Endometrial microvascular endothelial cells (primary cell): ENCODE results near the gene ZRANB1. TPM values are rescaled to one million over a fixed set of nuclear protein-coding genes. Genes with fewer than 3 reads are reported as not detected.

Source experiments
- in situ Hi-C: cut with HindIII; loops from 2 replicates; pipeline ENCODE4 v1.10.0; 2017; ENCODE audit warnings: low sequenced_read_pairs, low pct_unique_long_range_greater_than_20kb; ENCODE audit errors: inconsistent ontology term
- total RNA-seq: library from RNA; depleted of rRNA; stranded (reverse); fragments of >200 nt; gene quantifications from one replicate; pipeline ENCODE4 v1.2.3, GENCODE V29; 2015; ENCODE audit errors: inconsistent ontology term

ZRANB1 gene
- total RNA-seq, 1 donor from 2014 or later, result 10.9 TPM

DNA sequence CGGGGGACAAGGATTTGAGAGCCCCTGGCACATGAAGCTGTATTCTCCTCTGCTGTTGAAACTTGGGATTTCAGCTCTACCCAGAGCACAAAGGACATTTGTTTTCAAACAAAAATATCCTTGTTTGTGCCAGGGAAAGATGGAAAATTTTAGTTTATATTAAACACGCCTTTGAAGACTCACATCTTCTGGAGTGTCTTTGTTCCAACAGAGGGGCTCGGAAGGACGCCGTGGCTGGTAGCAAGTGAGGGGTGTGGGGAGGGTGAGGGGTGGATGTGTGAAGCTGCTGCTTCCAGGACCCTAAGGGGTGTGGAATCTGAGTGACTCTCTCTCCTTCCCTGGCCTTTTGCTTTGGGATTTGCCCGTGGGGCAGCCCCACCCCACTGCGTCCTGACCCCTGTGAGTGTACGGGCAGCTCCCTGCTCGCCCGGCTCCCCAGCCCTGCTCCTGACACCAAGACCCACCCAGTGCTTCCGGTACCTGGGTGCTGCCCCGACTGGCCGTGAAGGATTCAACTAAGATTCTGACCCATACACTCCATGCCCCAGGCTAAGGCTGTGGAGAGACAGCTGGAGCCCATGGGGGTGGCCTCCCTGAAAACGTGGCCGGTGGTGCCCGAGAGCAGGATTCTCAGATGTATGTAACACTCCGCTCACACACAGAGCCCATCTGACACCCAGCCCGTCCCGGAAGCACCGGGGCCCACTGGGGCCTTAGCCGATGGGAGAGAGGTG is 59.6 kb downstream of the ZRANB1 start:
- in situ Hi-C loops, result no loop called here

DNA sequence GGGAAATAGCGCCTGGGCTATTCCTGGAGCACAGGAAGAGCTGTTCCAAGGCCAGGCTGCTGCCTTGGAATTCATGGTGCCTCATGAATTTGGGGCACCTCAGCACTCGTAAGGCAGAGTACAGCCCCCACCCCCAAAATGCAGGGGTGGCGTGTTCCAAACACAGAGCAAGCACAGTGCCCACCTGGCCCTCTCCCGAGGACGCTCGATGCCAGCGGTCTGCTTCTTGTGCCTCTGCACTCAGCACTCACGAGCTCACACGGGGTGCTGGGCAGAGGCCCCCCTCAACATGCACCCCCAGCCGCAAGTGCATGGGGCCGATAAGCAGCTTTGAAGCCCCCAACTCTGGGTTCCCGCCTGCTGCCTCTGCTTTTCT is 60.1 kb downstream of the ZRANB1 start:
- in situ Hi-C loops, result no loop called here

DNA sequence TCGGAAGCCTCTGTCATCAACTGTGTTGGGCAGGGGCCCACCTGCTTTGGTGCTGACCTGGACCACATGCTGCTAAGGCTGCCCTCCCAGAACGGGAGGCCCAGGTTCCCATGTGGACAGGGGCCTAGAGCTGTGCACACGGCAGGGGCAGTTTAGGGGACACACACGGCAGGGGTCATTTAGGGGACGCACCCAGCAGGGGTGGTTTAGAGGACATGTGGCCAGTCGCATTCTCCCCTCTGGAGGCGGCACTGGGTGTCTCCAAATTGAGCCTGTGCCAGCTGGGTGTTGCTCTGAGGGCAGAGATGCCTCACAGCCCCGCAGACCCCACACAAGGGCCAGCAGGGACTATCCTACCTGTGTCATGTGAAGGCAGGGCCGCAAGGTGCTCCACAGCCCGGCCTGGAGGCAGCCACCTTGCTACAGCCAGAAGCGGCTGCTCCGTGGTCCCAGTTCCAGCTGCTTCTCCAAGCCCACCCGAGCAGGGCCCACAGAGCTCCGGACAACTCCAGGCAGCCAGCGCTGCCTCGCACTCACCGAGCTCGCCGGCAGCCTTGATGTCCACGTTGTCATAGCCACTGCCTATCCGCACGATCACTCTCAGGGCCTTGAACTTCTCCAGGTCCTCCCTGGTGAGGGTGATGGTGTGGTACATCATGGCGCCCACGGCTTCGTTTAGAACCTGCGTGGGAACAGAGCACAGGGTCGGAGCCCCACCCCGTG is 60.7 kb downstream of the ZRANB1 start:
- in situ Hi-C loops, result no loop called here

DNA sequence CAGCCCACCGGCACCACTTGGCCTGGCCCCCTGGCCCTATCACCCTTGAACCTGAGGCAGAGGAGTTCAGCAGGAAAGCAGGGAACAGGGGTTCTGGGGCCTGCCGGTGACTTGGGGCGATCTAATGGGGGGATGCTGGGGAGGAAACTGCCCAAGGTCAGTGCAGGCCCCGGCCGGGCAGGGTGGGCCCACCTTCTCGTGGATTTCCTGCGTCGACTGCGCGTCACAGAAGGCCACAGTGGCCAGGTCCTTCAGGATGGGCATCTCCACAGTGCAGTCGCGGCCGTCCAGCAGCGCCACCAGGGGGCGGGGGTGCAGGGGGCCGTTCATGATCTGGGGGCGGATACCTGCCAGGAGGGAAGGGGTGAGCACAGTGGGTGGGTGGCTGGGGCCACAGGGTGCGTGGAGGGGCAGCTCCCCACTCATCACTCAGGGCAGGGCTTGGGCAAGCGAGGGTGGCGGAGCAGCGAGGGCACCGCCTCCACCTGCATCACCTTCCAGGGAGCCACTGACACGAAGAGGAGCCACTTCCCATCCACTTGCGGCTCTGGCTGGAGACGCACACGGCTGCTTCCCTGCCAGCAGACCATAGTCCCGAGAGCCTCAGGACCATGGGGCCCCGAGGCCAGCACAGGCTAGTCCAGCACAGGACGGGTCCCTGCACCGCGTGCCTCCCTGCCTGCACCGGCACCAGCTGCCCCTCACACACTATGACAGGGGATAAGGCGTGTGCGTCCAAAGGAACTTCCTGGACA is 61.4 kb downstream of the ZRANB1 start:
- in situ Hi-C loops, result no loop called here

DNA sequence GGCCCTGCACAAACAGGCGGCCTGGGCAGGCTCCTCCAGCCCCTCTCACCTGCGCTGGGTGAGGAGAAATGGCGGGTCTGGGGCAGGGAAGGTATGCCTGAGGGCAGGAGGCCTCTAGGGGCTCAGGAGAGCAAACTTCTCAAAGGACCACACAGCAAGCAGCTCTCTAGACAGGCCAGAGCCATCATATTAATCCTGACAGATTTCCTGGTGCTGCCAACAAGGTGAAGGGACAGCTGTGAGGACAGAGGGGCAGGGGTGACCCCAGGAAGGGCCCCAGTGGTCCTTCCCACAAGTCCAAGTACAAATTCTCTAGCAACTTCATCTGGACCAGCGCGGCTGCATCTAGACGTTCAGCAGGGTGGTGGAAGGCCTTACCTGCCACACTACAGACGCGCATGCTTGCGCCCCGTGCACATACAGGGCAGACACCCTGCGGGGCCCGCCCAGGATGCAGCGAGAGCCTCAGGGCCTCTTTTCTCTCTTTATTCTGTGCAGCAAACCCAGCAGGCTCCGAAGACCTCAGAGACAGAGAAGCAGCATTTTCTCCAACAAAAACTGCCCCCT is 62.1 kb downstream of the ZRANB1 start:
- in situ Hi-C loops, result no loop called here

DNA sequence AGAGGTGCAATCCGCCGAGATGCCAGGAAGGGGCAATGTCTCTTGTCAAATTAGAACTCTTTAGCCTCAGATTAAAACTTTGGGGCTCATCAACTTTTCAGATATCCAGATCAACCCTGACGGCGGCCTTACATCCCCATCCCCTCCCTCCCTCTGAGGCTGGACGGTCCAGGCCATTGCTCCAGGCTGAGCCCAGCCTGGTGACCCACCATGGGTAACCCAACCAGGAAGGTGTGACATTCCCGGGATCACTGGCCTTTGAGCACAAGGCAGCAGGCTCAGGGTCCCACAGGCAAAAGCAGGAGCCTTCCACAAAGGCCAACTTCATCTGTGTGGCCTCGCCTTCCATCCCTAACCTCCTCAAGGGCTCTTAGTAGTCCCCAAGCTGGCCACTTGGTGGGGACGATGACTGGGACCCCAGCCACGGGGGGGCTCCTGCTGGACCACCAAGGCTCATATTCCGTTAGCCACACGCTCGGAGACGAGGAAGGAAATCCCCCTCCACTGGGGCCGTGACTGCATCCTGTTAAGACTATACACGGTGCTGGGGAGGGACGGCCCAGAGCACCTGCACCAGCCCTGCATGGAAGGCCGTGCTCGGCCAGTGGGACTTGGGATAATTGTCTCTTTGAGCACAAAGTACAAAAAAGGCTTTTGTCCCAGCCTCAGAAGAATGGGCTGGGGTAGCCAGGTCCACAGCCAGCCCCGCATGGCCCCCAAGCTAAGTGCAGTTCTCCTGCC is 62.8 kb downstream of the ZRANB1 start:
- in situ Hi-C loops, result no loop called here

DNA sequence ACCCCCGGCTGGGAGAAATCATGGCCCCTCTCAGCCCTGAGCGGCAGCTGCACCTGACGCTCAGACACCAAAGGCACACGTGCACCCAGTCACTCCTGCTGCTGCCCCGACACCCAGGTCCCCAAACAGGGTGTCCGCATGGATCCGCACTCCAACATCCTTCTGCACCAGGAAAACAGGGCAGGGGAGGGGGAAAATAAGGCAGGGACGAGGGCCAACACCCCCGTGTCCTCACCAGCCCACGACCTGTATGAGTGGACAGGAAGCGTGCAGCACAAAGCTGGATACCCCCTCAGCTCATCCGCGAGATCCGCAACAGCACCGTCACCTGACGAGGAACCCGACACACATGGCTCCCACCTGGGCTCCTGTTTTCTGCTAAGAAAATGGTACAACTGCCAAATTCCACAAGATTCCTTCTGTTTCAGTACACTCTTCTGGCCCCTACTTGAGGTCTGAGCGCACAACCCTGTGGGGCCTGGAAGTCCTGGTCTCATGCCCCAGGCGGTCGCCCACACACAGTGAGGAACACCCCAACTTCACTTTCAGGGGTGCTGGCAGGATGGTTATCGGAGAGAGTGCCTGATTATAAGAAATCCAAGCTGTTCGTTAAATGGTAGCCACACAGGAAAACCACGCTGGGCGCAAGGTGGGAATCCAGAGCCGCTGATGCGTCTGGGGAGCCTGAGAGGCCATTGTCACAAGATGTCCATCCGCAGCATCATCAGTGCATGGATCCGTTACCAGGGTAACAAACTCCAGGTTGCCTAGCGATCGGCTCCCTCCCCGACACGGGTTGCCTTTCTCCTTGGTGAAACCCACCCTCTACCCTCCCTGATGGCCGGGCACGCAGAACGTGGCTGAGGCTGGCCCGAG is 63.6 kb downstream of the ZRANB1 start:
- in situ Hi-C loops, result no loop called here

DNA sequence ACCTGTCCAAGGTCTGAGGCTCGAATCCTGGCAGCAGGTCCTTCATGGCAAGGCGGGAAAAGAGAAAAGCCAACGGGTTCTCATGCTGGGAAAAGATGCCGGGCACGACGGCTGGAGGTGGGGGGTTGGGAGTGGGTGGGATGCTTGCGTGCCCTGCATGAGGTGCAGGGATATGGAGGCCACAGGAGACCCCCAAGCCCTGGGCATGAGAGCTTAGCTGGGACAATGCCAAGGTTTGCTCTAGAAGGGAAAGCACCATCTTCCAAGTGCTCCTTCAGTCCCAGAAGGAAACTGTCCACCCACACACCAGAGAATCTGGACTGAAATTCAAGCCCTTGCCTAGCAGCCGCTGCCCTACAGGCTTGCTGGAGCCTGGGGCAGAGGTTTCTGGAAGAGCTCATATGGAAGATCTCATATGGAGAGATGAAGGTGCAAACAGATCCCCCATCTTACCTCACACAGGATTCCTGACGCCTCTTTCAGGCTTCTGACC is 64.3 kb downstream of the ZRANB1 start:
- in situ Hi-C loops, result no loop called here

DNA sequence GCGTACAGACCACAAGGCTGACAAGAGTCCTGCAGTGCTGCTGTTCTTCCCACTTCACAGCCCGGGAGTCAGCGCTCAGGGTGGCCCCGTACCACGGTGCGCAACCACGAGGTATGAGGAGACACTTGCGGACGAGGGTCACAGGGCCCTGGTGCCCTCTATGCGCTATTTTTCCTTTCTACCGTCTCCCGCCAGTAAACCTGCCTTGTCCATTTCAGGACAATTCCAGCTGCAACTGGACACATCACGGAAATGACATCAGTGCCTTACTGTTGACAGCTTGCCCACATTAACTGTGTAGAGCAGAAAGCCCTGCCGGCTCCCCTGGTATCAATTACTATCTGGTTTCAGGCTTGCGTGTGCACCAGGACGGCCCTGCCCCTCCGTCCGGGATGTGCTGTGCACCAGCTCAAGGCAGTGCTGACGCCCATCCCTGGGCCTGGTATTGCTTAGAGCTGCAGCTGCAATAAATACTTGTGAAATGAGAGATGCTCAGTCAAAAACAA is 65.1 kb downstream of the ZRANB1 start:
- in situ Hi-C loops, result no loop called here

DNA sequence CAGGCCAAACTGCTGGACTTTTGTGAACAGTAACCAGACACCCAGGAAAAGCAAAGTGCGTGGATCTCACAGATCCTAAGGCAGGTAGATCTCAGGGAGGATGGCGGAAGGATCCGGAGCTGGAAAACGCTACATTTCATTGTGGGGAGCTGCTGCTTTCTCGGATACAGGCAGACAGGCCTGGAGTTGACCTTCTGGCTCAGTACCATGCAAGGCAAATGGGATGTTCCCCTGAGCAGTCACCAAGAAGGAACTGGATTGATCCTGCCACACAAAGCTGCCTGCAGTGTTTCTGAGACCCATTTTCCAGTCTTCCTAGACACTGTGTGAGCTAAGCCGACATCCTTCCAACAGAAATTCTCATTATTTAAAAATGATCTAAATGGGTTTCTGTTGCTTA is 65.5 kb downstream of the ZRANB1 start:
- in situ Hi-C loops, result no loop called here

DNA sequence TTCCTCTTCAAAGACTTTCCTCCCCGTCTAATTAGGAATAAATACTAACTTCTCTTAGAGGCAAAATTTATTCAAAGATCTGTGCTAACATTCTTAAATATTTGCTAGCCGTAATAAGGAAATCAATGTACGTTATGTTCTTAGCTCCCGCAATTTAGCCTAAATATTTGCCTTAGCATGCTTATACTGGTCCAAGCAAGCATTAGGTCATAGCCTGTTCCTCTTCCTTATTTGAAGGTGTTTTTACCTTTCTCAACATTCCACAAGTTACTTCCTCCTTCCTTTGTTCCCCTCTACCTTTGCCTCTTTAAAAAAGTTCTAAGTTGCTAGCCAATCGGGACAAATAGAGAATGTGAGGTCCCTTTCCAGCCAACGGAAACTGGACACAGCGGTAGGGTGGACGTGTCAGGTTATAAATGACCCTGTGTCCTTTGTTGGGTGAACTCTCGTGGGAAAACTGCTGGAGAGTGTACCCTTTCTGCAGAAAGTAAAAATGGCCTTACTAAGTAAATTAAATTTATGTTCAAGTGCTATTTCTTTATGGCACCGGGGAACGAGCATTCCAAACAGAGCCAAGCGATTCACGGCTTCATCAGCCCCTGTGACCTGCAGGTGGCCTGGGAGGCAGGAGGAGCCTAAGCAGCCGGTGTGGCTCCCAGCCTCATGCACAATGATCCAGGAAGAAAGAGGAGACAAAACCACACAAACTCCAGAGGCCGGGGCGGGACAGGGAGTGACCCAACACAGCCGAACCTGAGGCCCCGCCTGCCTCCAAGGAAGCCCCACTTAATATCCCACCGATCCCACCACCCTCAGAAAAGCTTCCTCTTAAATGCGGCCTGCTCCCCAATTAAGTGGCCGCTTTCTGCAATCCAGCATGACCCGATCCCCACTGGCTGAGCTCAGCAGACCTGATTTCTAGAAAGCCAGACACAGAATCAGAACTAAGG is 67.0 kb downstream of the ZRANB1 start:
- in situ Hi-C loops, result no loop called here

DNA sequence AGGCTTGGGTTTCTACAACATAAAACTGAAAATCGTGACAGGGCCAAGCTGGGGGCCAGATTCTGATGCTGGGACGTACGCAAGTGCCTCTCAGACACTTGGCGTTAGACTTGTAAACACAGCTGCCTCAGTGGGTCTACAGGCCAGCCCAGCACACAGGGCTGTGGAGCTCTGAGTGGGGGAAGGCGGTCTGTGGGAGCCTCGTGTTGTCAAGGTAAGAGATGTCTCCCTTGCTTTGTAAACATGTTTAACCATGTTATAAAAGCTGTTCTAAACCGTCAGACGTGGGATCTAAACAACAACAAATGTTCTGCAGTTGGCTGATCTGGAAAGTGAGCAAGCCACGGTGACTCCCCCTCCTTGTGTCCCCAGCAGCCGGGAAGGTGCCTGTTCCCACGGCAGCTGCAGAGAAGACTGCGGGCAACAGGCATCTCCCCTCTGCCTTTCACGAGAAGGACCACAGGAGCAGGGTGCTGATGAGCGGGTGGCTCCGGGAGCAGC is 67.8 kb downstream of the ZRANB1 start:
- in situ Hi-C loops, result no loop called here

DNA sequence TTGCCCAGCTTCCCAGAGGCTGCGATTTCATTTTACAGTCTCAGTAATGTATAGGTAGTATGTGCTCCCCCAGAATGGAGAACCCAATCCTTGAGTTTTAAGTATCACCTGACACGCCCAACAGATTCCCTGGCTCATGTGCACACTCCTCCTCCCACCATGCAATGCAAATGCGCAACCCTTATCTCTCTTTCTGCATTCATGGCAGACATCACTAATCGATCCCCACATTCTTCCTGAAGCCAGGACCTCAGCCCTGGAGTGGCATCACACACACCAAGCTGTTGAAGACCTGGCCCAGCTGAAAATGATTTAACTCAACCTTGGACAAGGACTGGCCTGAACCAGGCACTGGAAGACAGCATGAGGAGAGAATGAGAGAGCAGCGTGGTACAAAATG is 68.4 kb downstream of the ZRANB1 start:
- in situ Hi-C loops, result no loop called here

DNA sequence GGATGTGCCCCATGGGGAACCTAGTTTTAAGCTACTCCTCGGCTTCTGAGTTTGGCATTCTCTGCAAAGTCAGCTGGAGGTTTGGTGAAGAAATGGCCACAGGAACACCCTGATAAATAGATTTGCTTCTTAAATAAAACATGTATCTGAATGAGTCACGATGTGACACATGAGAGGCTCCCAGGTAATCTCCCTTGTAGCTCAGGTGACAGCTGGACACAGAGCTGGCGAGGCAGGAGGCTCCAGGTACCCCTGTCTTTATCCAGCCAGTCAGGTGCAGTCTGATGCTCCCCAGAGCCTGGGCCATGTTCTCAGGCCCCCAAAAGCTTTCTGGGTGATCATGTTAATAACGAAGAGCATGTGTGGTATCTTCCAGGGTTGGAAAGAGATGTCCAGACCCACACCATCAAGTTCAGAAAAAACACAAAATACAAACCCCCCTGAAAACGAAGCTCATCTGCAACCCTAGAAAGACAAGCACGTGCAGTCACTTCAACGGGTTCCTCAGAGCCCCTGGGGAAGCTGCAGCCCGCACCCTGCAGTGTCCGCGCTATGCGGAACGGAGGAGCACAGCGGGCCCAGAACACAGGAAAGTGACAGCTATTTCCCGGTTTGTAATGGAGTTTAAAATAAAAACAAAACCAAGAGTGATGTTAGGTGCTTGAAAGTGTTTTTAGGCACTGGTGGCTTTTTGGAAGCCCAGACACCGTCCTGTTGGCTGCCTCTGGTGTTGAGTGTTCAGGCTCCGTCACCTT is 69.4 kb downstream of the ZRANB1 start:
- in situ Hi-C loops, result no loop called here

DNA sequence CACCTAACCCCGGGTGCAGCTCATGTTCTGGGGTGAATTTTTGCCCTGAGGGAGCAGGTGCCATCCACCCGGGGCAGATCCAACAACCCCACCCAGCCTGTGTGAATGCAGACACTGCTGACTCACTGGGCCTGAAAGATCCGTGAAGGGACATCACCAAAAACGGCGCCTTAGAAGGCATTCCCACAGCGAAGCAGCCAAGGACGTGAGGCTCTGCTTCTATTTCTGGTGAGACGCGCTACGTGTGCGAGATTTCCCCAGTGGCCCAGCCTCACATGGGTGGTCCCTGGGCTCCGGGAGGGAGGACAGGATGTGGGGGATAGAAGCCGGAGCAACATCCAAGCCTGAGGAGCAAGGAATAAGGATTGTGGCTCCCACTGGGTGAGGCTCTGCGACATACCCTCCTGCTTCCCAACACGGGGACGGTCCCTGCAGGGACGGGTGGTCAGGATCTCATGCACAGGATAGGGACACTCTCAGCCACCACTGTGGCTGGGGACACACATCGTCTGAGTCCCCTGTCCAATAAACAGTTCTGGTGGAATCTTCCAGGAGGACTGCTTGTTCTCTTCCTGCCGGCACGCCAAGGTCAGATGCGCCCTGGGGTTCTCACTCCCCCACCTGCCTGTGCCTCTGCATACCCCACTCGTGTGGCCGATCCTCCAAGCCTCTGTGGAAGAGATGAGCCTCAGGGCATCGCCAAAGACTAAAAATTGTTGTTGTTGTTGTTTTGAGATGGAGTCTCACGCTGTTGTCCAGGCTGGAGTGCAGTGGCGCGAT is 70.2 kb downstream of the ZRANB1 start:
- in situ Hi-C loops, result no loop called here
